ENCODE measurements around the gene CABLES1. TPM values are rescaled to one million over a fixed set of nuclear protein-coding genes. Genes with fewer than 3 reads are reported as not detected.
"Not testable (repeated sequence)": the region's sequence is repeated elsewhere in the genome, so short reads cannot be mapped to it uniquely, and the experiment has no call there.

Gene CABLES1
- total and polyA plus RNA-seq, 2 of the 8 experiments (the other 6 are each of a cell fraction or from before 2014, with no cell fraction given): 9.2 to 26.4 TPM

DNA sequence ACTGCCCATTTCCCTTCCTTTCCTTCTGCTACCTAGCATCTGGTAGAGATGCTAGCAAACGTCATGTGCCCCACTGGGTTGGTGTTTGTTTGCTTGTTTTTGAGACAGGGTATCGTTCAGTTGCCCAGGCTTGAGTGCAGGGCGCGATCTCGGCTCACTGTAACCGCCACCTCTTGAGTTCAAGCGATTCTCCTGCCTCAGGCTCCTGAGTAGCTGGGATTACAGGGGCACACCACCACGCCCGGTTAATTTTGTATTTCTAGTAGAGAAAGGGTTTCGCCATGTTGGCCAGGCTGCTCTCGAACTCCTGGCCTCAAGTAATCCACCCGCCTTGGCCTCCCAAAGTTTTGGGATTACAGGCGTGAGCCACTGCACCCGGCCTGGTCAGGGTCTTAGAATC lies 23.6 kb downstream of the CABLES1 start:
- H3K14ac ChIP-seq (ENCODE audit: insufficient read length); H3K4me2 ChIP-seq (ENCODE audit: insufficient read depth in 1 of 2, low read depth in 2 of 2, low read length in 2 of 2); H2AFZ ChIP-seq (ENCODE audit: low read length); H3K23ac ChIP-seq (ENCODE audit: insufficient read length); H2BK20ac ChIP-seq (ENCODE audit: low read length); FAIRE-seq; H2BK120ac ChIP-seq (replicated peaks; ENCODE audit: low read depth, low read length); DNase-seq (ENCODE audit: low read depth in 1 of 2, low spot score in 2 of 2); H4K91ac ChIP-seq (replicated peaks; ENCODE audit: insufficient read length, low read length); H3K27ac ChIP-seq (ENCODE audit: low read depth, low read length); H3K18ac ChIP-seq (ENCODE audit: extremely low read depth, low read length); H3K23me2 ChIP-seq (ENCODE audit: low read depth, low read length); H3K4me3 ChIP-seq (ENCODE audit: extremely low read depth in 1 of 4, insufficient read depth in 2 of 4, low read depth in 3 of 4, low read length in 4 of 4); H2BK5ac ChIP-seq (ENCODE audit: low read depth, low read length); H4K8ac ChIP-seq (ENCODE audit: extremely low read depth, insufficient read depth, low read length); H3K36me3 ChIP-seq (ENCODE audit: control insufficient read depth in 2 of 4, insufficient read depth in 4 of 4, low read length in 3 of 4); H3K9ac ChIP-seq (replicated peaks in 1 of 4; ENCODE audit: extremely low read depth in 1 of 4, low read depth in 3 of 4, low read length in 3 of 4); H2BK12ac ChIP-seq (ENCODE audit: low read depth, low read length); H2AK5ac ChIP-seq (ENCODE audit: low read depth, low read length); H3K9me3 ChIP-seq (ENCODE audit: insufficient read depth in 2 of 2, low read depth in 1 of 2, low read length in 1 of 2); H4K20me1 ChIP-seq (replicated peaks in 1 of 2; ENCODE audit: control insufficient read depth in 1 of 2, insufficient read depth in 2 of 2, low read length in 2 of 2); H4K5ac ChIP-seq (ENCODE audit: insufficient read length, low read depth, low read length); H3K27me3 ChIP-seq (replicated peaks in 1 of 4; ENCODE audit: control insufficient read depth in 3 of 4, extremely low read depth in 1 of 4, insufficient read depth in 3 of 4, low read length in 3 of 4); H3K4ac ChIP-seq (replicated peaks; ENCODE audit: insufficient read length, low read depth, low read length); H2BK15ac ChIP-seq (ENCODE audit: low read length): not testable (repeated sequence)
- ChIA-PET CTCF (ENCODE audit: partially characterized antibody) (interaction anchor here (1.3 kb wide), 1 partner anchor 10 kb away, joined by 6 read pairs; no protein-coding TSS in a partner anchor), POLR2A (ENCODE audit: partially characterized antibody) (interaction anchor here (1.9 kb wide), 1 partner anchor 12 kb away, joined by 4 read pairs; no protein-coding TSS in a partner anchor)
- H3K56ac ChIP-seq (replicated peaks; ENCODE audit: insufficient read length, low read depth, low read length): peak overlapping the region; percentile 42
- peaks cover 23% of the 10 kb centered on the region for H3K79me1 ChIP-seq (ENCODE audit: low read depth, low read length)
- peaks cover 9 to 90% of the 10 kb centered on the region in 2 experiments; a peak in 3 of 4 replicates for H3K79me2 ChIP-seq (ENCODE audit: control insufficient read depth in 1 of 2, insufficient read depth in 2 of 2, low read length in 2 of 2)
- H3K4me1 ChIP-seq (replicated peaks in 1 of 4; ENCODE audit: control insufficient read depth in 3 of 4, insufficient read depth in 4 of 4, low read length in 3 of 4): peaks cover 7 to 13% (median 7%) of the 10 kb centered on the region in 4 experiments; a peak in 6 of 7 replicates
- WGBS, 2 experiments (ENCODE audit: extremely low coverage in 1 of 2, insufficient coverage in 1 of 2, insufficient read length in 1 of 2, insufficient replicate concordance in 2 of 2, low coverage in 1 of 2, low lambda C conversion rate in 2 of 2, missing lambda C conversion rate in 1 of 2): 88% methylated on average over 14 of the region's 14 CpGs; no CpG with 5 or more reads in 1 of the 2 experiments
